Endothelial cell of umbilical vein (primary cell): Measurements from ENCODE around the gene TBC1D14. TPM values are rescaled to one million over a fixed set of nuclear protein-coding genes. Genes with fewer than 3 reads are reported as not detected.

Experiments
- BruUV-seq: library from RNA; stranded (reverse); fragments of 400-500 nt; replicated peaks from 2 replicates; lab custom pipeline; 2021; lab: Mats Ljungman, UMichigan
- CTCF ChIA-PET: fragments of 300-600, 350-600 bp; sonication (Branson Sonifier 250); formaldehyde crosslinking; loops from one replicate; lab custom pipeline; 2021; ENCODE audit warnings: antibody characterized with exemption, inconsistent platforms; lab: Charles Lee
- POLR2A ChIA-PET: fragments of 300-600, 350-600 bp; sonication (Branson Sonifier 250); formaldehyde crosslinking; loops from one replicate; lab custom pipeline; 2021; ENCODE audit warnings: antibody characterized with exemption, inconsistent platforms; lab: Charles Lee
- DNase-seq: peaks from one replicate; pipeline ENCODE4 v3.0.0-alpha.2; 2011; ENCODE audit warnings: low read depth, low spot score
- FAIRE-seq: peaks from 2 replicates; lab custom pipeline; 2011; peaks lifted over from hg19 to GRCh38; lab: Jason Lieb, UNC
- H2AFZ ChIP-seq: 2 replicates; pipeline ENCODE4 v1.6.0; 2012; ENCODE audit warnings: low read depth, low read length, control low read depth, inconsistent platforms
- H3K27ac ChIP-seq: 2 replicates; pipeline ENCODE4 v1.5.1; 2011; ENCODE audit warnings: low read depth, mild to moderate bottlenecking, control low read depth, low read length, moderate library complexity; ENCODE audit not compliant: insufficient read depth
- H3K27me3 ChIP-seq, 2 experiments: 2 replicates each; pipeline versions ENCODE4 v1.6.0 to v1.6.1; 2011; ENCODE audit warnings: low read length in 2 of 2, mixed read lengths in 1 of 2; ENCODE audit not compliant: control insufficient read depth in 2 of 2, insufficient read depth in 2 of 2
- H3K36me3 ChIP-seq, 2 experiments: 2 replicates in 1 of 2; 3 replicates in 1 of 2; pipeline ENCODE4 v1.5.1; 2011; ENCODE audit warnings: low read length in 2 of 2, mild to moderate bottlenecking in 1 of 2, moderate library complexity in 1 of 2; ENCODE audit not compliant: control insufficient read depth in 2 of 2, insufficient read depth in 2 of 2; ENCODE audit errors: extremely low read depth in 1 of 2
- H3K4me1 ChIP-seq: 3 replicates; pipeline ENCODE4 v1.5.1; 2011; ENCODE audit warnings: mild to moderate bottlenecking, low read length; ENCODE audit not compliant: control insufficient read depth, insufficient read depth; ENCODE audit errors: extremely low read depth
- H3K4me2 ChIP-seq: 2 replicates; pipeline ENCODE4 v1.6.1; 2011; ENCODE audit warnings: low read length, control low read depth, mixed read lengths; ENCODE audit not compliant: insufficient read depth
- H3K4me3 ChIP-seq, 3 experiments: fragments of 200-600 bp in 1 of 3; sonication (generic), shearing (Covaris generic) in 1 of 3; replicated peaks in 1 of 3; 2 replicates each; pipeline ENCODE4 v1.5.1; 2011 to 2016; ENCODE audit warnings: control low read depth in 3 of 3, low read length in 3 of 3, mild to moderate bottlenecking in 2 of 3, inconsistent platforms in 1 of 3, low read depth in 1 of 3, moderate library complexity in 1 of 3; ENCODE audit not compliant: insufficient read depth in 1 of 3
- H3K79me2 ChIP-seq: 2 replicates; pipeline ENCODE4 v1.6.0; 2012; ENCODE audit warnings: low read length, inconsistent platforms; ENCODE audit not compliant: control insufficient read depth, insufficient read depth
- H3K9ac ChIP-seq: replicated peaks from 2 replicates; pipeline ENCODE3; 2011; ENCODE audit warnings: low read length, control low read depth; ENCODE audit not compliant: insufficient read depth; ENCODE audit errors: extremely low read depth
- H3K9me1 ChIP-seq: replicated peaks from 3 replicates; pipeline ENCODE4 v1.6.0; 2011; ENCODE audit warnings: mild to moderate bottlenecking, low read length; ENCODE audit not compliant: control insufficient read depth, insufficient read depth; ENCODE audit errors: extremely low read depth
- H3K9me3 ChIP-seq: replicated peaks from 2 replicates; pipeline ENCODE4 v1.5.1; 2012; ENCODE audit warnings: low read length, inconsistent platforms; ENCODE audit not compliant: control insufficient read depth, insufficient read depth
- H4K20me1 ChIP-seq: replicated peaks from 2 replicates; pipeline ENCODE3; 2011; ENCODE audit warnings: mild to moderate bottlenecking, low read length; ENCODE audit not compliant: control insufficient read depth, insufficient read depth; ENCODE audit errors: extremely low read depth
- CTCF ChIP-seq, 2 donors: IDR thresholded peaks; 1 replicate in 1 of 2; 2 replicates in 1 of 2; pipeline ENCODE4 v1.5.1; 2011; ENCODE audit warnings: low read length in 2 of 2, mild to moderate bottlenecking in 2 of 2, moderate library complexity in 2 of 2, control low read depth in 1 of 2, inconsistent platforms in 1 of 2, low read depth in 1 of 2; ENCODE audit not compliant: insufficient read depth in 1 of 2; ENCODE audit errors: extremely low read depth in 1 of 2
- GATA2 ChIP-seq: IDR thresholded peaks from 2 replicates; pipeline ENCODE4 v1.7.0; 2011; ENCODE audit warnings: low read depth, mild to moderate bottlenecking, moderate library complexity, mixed read lengths, low read length; ENCODE audit not compliant: insufficient read length, insufficient read depth
- MAX ChIP-seq: IDR thresholded peaks from 2 replicates; pipeline ENCODE4 v1.6.1; 2011; ENCODE audit not compliant: insufficient read depth, insufficient read length
- MYC ChIP-seq: IDR thresholded peaks from one replicate; pipeline ENCODE4 v1.6.1; 2011; ENCODE audit warnings: mild to moderate bottlenecking, low read depth, low read length
- POLR2A ChIP-seq: IDR thresholded peaks from 2 replicates; pipeline ENCODE4 v1.6.1; 2012; ENCODE audit warnings: low read depth, mild to moderate bottlenecking, control low read depth, low read length
- dilution Hi-C: fragments of 300-500 bp; cut with MboI; formaldehyde crosslinking; loops from one replicate; pipeline ENCODE4 v1.15.0; 2019; ENCODE audit warnings: low sequenced_read_pairs; ENCODE audit not compliant: extremely low pct_ligation_motif_present
- intact Hi-C: fragments of 100-400 bp; cut with micrococcal nuclease; formaldehyde crosslinking; loops from one replicate; pipeline ENCODE4 v1.10.0; 2022
- polyA plus RNA-seq, 4 experiments: library from polyadenylated mRNA; depleted of rRNA in 3 of 4; stranded (reverse) in 3 of 4; unstranded in 1 of 4; fragments of >200 nt; gene quantifications; 2 replicates each; pipeline versions ENCODE4 v1.2.1 to v1.2.3, GENCODE V29; 2011 to 2012; ENCODE audit warnings: missing spikeins in 1 of 4
- total RNA-seq: library from RNA; stranded (reverse); gene quantifications from 2 replicates; pipeline ENCODE4 v1.2.3, GENCODE V29; 2021

TBC1D14 gene
- total and polyA plus RNA-seq, 2 donors (not counting 3 experiments of a cell fraction or from before 2014, with no cell fraction given): 23.7 to 24.8 TPM

GRCh38 chr4:6891436-6892170 lies 18.0 kb upstream of the TBC1D14 start:
- H3K4me1 ChIP-seq: no peaks in the 10 kb centered on the region
- no peak overlapping the region for H2AFZ ChIP-seq
- TF ChIP-seq CTCF (IDR thresholded peaks at IDR 0.05; ENCODE audit: extremely low read depth in 1 of 2, insufficient read depth in 1 of 2, low read depth in 1 of 2, low read length in 2 of 2) (no peak), POLR2A (no peak), GATA2 (no peak), MYC (no peak), MAX (no peak)
- no peaks in the 10 kb centered on the region for H3K9me3 ChIP-seq
- DNase-seq (no peak), FAIRE-seq (no peak)
- intact Hi-C loops (no loop called here), dilution Hi-C loops (no loop called here)
- BruUV-seq: no TSS peak
- no peak overlapping the region for H3K4me3 ChIP-seq
- H3K36me3 ChIP-seq: no peaks in the 10 kb centered on the region
- H3K79me2 ChIP-seq: no peaks in the 10 kb centered on the region
- H3K27me3 ChIP-seq: no peaks in the 10 kb centered on the region
- H3K9ac ChIP-seq: no peak overlapping the region
- no peaks in the 10 kb centered on the region for H3K9me1 ChIP-seq
- ChIA-PET CTCF (interaction anchor here (1.2 to 2.0 kb wide), 5 partner anchors 9 to 176 kb away, joined by 3 to 5 read pairs (median 3); partner anchors contain the start of gene GRPEL1), POLR2A (no interaction called here)
- H3K27ac ChIP-seq: no peak overlapping the region
- H3K4me2 ChIP-seq: no peak overlapping the region
- H4K20me1 ChIP-seq: no peaks in the 10 kb centered on the region
